DMS53 treated with DMSO at 0.1 percent for 48 hours (cell line): ENCODE measurements around the gene SCAPER.

Source experiments
- DNase-seq: peaks from one replicate; lab custom pipeline; 2025; ENCODE audit not compliant: unreplicated experiment; lab: John Stamatoyannopoulos, UW

SCAPER gene

GRCh38 chr15:76682833-76683232, 222.3 kb downstream of the SCAPER start:
- no peak for DNase-seq

- no peak for DNase-seq
Measured at GRCh38 chr15:76682259-76682658, 222.9 kb downstream of the SCAPER start.

- DNase-seq = no peak
Measured at GRCh38 chr15:76678766-76679165, 226.4 kb downstream of the SCAPER start.

- no peak for DNase-seq
Measured at GRCh38 chr15:76674883-76675282, 230.3 kb downstream of the SCAPER start.

- DNase-seq = no peak
Measured at GRCh38 chr15:76669521-76670207, 235.5 kb downstream of the SCAPER start.

GRCh38 chr15:76668900-76669299, 236.2 kb downstream of the SCAPER start:
- DNase-seq = no peak

GRCh38 chr15:76667943-76668715, 237.0 kb downstream of the SCAPER start:
- DNase-seq = no peak

GRCh38 chr15:76664895-76665294, 240.2 kb downstream of the SCAPER start:
- no peak for DNase-seq

- no peak for DNase-seq
Measured at GRCh38 chr15:76664411-76664810, 240.7 kb downstream of the SCAPER start.

- no peak for DNase-seq
Measured at GRCh38 chr15:76663529-76663928, 241.6 kb downstream of the SCAPER start.

- DNase-seq = no peak
Measured at GRCh38 chr15:76648732-76649444, 256.3 kb downstream of the SCAPER start.

- no peak for DNase-seq
Measured at GRCh38 chr15:76647612-76648011, 257.5 kb downstream of the SCAPER start.

- DNase-seq = no peak
Measured at GRCh38 chr15:76644646-76645045, 260.5 kb downstream of the SCAPER start.

GRCh38 chr15:76642671-76643070, 262.5 kb downstream of the SCAPER start:
- DNase-seq = no peak

- no peak for DNase-seq
Measured at GRCh38 chr15:76637166-76637565, 268.0 kb downstream of the SCAPER start.

GRCh38 chr15:76636059-76636458, 269.1 kb downstream of the SCAPER start:
- DNase-seq = no peak

- no peak for DNase-seq
Measured at GRCh38 chr15:76626611-76627010, 278.5 kb downstream of the SCAPER start.

- no peak for DNase-seq
Measured at GRCh38 chr15:76625267-76625666, 279.9 kb downstream of the SCAPER start.

- DNase-seq = no peak
Measured at GRCh38 chr15:76614725-76615124, 290.4 kb downstream of the SCAPER start.

GRCh38 chr15:76588811-76589747, 316.1 kb downstream of the SCAPER start:
- DNase-seq = no peak

- DNase-seq = no peak
Measured at GRCh38 chr15:76585576-76585897, 319.6 kb downstream of the SCAPER start.
